ENCODE data around the gene ATF3.
"Not testable (repeated sequence)": the region's sequence is repeated elsewhere in the genome, so short reads cannot be mapped to it uniquely, and the experiment has no call there.

Gene ATF3

DNA sequence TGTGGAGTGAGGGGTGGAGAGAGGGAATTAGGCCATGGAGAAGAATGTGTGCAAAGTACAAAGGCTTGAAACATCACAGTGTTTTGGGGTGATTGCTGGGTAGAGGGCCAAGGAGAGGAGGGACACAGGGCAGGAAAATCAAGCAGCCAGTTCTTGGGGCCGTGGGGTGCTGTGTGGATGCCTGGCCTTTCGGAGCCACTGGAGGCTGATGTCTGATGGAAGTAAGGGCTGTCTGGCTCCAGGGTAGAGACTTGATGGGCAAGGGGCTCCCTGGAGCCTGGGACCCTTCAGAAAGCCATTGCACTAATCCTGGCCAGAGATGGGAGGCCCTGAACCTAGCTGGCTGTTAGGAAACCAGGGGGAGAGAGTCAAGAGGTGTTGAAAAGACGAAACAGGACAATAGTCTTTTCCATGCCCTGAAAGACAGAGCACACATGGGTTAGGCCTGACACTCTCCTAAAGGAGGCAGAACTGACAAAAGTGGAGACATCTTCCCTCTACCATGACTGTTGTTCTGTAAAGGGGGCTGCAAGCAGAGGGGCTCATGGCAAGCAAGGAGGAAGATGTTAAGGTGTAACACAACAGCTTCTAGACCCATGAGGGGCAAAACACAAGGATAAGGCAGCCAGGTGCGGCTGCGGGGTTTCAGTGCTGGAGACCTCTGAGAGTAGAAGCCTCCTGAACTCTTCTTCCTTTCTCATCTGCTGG, 21.0 kb downstream of the ATF3 start:
- no peak for DNase-seq

DNA sequence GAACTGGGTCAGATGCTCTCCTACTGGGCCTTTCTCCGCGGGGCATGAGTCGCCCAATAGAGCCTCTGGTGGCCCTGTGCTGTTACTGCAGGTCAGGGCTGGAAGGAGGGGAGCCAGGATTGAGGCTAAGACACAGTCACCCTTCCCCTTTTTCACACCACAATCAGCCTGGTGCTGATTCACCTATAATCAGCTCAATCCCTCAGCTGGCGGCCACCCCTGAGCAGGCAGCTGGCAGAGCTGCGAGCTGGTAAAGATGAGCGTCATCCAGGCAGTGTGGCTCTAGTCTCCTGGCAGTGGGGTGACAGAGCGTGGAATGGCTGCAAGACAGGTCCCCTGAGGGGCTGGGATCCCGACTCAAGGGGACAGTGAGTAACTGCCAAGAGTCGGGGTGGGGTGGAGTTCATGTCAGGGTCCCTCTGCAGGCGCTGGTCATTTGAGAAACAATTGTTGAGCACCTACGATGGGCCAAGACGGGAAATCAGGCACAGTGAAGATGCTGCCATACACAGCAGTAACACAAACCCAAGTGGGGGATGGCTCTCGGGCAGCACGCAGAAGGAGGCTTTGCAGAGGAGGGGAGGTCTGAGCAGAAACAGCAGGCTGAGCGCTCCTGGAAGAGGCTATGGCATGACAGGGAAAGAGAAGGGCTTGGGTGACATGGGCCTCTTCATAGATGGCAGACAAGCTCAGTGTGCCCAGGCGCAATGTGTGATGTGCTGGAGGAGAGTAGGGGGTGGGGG, 21.8 kb downstream of the ATF3 start:
- peak; percentile 48 for DNase-seq

DNA sequence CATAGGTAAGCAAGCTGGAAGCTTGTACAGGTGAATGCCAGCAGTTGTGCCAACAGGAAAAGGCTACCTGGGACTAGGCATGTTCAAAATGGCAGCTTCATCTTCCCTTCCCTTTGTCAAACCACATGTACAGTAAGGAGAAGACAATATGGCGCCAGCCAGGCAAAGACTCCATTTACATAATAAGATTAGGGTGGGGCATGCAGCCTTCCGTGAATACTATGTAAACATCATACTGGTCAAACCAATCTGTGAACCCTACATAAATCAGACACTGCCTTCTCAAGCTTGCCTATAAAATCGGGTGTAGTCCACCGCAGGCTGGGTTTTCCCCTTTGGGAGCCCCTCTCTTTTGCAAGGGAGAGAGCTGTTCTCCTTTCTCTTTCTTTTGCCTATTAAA, 24.6 kb downstream of the ATF3 start:
- no peak for DNase-seq

DNA sequence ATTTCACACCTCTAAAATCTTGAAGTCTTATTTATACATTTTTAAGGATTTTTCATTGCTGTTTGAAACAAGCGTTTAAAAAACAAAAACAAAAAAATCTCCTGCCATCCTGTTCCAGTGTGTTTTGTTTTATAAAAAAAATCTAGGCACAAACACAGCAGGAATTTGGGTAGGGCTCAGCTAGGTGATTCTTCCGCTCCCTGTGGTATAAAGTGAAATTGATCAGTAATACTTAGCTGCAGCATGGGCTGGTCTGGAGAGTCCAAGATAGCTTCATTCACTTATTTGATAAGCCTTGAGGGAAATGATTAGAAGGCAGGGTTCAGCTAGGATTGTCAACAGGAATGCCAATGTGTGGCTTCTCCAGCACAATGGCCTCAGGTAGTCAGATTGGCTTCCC, 25.7 kb downstream of the ATF3 start:
- DNase-seq: no peak

DNA sequence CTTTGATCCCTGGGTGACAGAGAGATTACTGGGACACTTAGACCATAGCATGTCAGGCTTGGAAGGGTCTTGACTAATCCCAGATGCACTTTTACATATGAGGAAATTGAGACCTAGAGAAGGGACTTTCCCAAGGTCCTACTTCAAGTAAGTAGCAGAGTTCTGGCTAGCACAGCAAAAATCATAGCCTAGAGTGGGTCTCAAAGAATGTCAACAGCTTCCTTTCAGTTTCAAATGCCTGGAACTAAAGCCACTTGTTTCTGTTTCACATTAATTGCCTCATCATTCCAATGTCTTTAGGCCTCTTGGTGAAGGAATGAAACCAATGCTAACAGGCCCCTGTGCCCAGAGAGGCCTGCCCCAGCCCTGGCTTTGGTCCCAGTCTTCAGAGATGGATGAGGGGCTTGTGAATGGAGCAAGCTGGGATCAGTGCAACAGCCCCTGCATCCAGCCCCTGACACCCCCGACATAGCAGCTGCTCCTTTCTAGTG, 26.6 kb downstream of the ATF3 start:
- peak; percentile 66 for DNase-seq

DNA sequence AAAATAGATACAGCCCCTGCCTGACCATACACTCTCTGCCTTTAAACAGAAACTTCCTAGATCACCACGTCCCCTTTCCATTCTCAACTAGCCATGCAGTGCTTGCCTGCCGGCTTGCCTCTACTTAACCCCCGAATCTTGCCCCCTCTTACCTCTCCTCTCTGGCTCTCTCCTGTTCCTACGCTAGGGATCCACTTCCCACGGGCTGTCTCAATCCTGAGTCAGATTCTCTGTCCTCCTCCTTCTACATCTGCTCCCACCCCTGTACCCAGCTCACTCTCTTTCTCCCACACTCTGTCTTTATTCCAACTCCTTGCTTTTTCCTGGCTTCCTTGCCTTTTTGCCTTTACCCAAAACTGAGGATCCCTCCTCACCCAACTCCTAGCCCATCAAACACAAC, 29.3 kb downstream of the ATF3 start:
- DNase-seq: peak; percentile 43

DNA sequence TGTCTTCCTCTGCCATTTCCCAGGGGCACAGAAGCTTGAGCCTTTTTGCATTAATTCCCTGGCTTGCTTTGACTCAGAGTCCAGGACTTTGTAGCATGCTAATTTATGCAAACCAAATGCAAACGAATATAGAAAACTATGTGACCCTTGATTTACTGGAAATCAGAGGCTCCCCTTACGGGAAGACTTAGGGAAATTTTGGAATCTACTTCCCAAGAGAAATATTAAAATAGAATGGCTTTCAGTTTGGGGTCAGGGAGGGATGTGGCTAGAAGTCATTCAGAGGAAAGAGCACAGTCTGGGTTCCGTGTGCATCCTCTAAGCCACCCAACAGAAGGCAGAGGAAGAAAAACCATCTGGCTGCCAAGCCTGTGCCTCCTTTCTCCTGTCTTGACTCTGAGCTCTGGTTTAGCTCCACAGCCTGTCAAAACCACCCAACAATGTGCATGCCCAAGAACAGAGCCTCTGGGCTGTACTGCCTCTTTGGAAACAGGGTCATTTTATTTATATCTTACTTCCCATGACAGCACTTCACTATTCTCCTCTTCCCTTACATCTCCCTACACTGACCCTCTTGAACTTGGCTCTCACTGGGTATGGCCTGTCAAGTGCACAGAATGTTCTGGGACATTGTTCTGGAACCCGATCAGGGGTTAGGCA, 30.1 kb downstream of the ATF3 start:
- DNase-seq: peak; percentile 87

DNA sequence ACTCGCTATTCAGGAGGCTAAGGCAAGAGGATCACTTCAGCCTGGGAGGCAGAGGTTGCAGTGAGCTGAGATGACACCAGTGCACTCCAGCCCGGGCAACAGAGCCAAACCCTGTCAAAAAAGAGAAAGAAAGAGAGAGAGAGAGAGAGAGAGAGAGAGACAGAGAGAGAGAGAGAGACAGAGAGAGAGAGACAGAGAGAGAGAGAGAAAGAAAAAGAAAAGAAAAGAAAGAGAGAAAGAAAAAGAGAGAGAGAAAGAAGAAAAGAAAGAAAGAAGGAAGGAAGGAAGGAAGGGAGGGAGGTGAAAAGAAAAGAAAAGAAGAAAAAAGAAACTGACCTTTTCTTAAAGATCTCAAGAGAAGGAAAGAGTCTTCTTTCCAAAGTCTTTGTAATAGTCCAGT, 31.0 kb downstream of the ATF3 start:
- not testable (repeated sequence) for DNase-seq

DNA sequence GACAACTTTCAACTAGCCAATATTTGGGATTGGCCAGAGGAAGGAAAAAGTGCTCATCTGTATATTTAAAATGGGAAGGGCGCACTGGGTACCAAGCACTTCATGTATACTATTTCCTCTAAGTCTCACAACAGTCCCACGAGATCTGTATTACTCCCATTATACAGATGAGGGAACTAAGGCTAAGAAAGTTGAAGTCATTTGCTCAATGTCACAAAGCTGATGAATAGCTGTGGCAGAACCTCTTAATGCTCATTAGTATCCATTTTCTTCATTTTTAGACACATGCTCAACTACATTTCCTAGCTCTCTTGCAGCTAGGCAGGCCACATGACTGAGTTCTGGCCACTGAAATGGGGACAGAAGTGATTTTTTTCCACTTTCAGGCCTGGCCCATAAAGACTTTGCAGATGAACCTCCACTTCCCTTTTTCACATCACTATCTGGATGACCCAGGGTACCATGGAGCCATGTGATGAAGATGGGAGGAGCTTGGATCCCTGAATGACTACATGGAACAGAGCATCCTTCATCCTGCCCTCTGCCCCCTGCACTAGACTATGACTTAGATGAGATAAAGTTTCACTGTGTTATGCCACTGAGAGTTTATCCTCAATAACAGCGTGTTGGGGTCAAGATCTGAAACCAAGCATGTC, 31.8 kb downstream of the ATF3 start:
- DNase-seq: no peak

DNA sequence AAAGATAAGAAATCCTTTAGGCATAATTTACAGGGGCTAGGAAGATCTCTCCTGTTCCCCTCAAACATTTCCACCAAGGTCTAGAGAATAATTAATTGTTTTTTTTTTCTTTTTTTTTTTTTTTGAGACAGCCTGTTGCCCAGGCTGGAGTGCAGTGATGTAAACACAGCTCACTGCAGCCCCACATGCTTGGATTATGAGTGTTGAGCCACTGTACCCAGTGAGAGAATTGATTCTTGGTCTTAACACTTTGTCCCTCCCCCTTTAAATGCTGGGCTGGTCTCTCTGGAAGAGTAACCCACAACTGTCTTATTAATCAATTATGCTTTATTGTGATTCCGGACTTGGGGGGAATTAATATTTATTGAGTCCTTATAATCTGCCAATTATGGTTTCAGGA, 33.4 kb downstream of the ATF3 start:
- peak; percentile 47 for DNase-seq

DNA sequence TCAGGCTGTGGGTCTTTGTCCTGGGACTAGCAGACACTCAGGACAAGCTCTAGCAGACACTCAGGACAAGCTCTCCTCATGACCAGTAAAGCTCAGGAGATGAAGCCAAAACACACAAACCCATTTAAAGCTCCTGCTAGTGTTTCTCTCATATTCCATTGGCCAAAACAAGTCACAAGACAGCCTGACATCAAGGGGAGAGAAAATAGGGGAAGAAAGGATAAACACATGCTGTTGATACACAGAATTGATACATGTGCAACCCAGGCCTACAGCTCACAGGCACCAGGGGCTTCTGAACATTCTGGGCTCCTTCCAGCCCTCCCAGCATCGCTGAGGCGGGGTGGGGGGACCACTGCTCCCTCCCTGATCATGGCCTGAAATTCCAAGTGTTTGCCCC, 35.3 kb downstream of the ATF3 start:
- no peak for DNase-seq

DNA sequence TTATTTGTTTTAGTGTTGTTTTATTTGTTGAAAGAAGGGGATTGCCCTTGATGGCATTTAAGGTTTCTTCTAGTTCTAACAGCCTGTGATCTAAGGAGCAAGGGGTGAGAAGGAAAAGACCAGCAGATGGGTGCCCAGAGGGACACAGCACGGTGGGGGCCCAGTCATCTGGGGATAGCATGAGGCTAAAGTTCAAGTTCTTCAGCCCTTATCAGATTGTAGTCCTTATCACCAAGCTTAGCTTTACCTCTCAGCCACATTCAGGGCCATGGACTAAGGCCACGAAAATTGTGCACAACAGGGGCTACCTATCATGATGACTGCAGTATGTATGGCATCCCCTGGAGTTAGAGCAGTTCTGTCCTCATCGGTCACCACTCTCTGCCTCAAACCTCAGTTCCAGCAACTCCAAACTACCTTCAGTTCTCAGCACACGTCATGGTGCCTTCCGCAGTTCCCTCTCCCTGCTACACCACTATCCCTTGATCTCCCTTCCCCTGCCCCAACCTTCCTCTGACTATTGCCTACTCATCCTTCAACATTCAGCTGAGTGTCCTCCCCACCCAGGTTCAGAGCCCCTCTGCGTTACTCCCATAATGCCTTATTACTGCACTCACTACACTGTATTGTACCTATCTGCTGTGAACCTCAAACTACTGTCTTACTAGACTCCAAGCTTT, 36.4 kb downstream of the ATF3 start:
- no peak for DNase-seq

DNA sequence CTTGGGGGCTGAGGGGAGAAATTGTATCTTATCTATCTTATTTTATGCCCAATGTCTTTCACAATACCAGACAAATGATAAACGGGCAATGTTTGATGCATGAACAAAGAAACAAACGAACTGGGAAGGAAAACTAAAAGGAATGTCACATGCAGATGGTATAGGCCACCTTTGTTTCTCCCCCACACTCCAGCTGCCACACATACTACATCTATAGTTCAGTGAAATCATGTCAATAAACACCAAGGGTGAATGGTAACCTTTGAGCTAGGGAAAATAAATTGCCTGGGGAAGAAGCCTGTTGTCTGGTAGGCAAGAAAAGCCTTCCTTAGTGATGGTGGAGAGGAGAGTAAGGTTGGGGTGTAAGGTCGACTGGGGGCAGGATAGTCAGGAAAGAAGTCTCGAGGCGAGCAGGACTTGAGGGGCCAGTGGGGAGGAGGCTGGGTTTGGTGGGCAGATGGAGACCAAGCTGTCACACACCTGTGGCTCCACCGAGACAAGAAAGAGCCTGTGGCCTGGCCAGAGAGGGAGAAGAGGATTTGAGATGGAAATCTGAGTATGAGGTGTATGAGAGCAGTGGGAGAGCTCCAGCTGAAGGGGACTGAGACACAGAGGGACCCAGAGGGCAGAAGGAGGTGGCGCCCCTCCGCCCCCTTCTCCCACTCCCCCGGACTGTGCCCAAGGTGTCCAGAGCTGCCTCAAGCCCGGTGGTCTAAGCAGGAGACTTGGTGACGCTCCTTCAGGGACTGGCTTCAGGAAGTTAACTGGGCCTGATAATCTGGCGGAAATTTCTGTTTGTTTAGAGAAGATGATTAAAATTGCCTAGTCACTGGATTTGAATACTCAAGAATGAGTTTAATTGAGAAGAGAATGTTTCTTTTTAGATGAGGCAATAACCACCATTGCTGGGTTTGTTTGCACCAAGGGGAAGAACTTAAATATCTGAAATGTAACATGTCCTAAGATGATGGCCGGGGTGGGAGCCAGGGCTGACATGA, 37.3 kb downstream of the ATF3 start:
- DNase-seq: no peak

DNA sequence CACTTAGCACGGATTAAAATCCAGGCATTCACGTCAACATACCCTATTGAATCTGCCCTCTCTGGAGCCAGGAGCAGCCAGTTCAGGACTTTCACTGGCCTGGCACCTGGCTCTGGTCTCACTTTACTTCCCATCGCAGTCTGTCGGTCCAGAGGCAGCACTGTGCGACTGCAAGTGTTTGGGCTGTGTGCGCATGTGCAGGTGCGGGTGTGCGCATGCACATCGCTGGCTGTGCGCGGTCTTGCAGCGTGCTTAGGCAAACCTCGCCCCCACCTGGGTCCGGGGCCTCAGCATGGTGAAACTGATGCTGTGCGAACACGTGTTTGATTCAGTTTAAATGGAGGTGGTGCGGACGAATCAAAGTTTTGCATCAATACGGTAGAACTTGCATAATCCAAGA, 38.0 kb downstream of the ATF3 start:
- no peak for DNase-seq

DNA sequence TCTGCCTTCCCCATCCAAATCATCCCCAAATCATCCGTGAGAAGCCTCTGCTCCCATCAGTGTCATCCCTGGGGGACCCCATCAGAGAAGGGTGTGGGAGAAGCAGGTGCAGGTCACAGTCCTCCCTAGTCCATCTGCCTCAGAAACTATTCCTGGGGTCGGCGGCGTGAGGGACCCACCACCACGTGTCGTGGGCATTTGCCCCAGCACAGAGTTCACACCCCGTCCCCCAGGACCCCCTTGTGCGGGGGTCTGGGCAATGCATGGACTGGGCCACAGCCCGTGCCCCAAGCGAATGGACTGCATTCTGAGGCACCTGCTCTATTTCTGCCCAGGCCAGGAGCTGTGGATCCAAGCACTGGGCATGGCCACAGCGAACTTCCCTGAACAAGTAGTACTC, 38.4 kb downstream of the ATF3 start:
- no peak for DNase-seq

DNA sequence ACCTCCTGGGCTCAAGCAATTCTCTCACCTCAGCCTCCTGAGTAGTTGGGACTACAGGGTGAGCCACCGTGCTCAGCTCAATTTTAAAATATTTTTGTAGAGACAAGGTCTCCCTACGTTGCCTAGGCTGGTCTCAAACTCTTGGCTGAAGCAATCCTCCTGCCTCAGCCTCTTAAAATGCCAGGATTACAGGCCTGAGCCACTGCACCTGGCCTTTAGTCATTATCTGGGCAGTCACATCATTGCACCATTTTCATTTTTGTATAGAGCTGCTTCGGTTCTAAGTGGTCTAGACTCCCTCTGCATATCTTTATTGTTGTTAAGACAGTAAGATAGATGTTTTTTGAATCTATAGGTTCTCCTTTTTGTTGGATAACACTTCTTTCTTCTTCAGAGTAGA, 39.9 kb downstream of the ATF3 start:
- DNase-seq: no peak

DNA sequence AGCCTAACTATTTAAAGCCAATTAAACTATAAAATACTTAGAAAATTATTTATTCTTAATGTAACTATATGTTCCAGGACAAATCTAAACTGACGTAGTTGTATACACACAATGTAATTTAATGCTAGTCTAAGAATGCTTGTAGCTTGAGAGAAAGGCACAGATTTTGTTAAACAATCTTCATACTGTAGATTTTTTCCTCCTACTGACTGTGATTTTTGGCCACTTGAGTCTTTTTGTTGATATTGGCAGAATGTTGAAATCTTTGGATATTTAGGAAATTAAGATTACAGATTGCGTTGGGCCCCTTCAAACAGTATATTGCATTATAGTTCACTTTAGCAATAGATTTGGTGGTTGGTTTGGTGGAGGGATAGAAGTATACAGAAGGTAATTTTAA, 40.5 kb downstream of the ATF3 start:
- no peak for DNase-seq

DNA sequence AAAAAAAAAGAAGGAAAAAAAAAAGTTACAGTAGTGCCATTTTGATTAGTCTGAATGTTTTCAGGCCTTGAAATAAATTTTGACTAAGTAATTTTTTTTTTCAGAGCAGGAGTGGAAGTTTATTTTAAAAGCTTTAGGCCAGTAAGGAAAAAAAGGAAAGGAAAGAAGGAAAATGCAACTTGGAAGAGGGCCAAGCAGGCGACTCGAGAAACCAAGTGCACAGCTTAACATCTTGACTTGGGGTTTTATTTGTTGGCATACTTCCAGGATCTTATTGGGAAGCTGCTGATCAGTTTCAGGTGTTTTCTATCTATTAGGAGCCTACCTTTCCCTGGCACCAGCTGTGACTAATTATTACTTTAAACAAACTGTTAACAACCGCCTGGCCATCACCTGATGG, 41.7 kb downstream of the ATF3 start:
- DNase-seq: no peak

DNA sequence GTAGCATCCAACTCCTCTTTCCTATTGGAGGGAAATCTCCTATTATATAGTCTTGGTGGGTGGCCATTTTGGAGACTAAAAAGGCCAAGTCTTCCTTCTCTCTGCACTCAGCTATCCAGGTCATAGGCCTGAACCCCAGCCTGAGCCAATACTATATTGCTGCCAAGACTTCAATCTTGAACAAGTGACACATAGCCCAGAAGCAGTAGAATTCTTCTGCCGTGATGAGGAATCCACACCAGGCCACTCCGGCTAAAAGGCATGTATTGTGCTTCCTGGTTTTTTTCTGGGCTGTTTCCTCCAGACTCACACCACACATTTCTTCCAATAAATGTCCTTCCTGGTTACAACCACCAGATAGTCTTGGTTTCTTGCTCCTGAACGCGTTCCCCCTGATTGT, 43.0 kb downstream of the ATF3 start:
- DNase-seq: peak; percentile 57

DNA sequence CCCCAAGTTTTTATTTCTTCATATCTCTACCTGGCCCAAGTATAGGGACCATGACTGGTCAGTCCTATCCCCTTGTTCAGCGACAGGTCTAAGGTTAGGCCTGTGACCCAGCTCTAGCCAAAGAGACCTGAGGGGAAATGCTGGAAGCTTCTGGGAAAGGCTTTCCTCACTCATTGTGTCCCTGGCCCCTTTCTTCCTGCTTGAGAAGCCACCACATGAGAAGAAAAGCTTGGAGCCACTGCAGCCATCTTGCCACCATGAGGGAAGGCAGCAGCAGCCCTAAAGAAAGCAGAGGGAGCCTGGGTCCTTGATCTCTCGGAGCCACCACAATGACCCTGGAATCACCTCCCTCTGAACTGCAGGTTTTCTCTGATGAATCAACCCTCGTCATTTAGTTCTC, 43.4 kb downstream of the ATF3 start:
- DNase-seq: no peak

DNA sequence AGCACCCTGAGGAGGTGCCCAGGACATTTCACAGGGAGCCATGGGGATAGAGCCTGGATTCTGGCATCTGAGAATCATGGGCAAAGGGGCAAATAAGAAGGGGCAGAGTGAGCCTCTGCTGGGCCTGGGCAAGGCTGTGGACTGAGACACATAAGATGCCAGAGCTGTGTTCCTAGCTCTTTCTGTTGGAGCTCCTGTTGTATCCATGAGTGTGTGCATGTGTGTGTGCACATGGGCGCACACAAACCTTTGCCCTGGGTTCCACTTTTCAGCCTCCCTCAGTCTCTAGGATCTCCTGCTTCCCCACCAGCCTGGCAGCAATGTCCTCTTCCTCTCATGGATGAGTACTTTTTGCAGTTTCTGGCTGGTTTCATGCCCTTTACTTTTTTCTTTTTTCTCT, 44.0 kb downstream of the ATF3 start:
- DNase-seq: no peak

Data from fibroblast of skin of abdomen (primary cell).